Neural cell (in vitro differentiated cells): ENCODE results near the gene CUBN. TPM values are rescaled to one million over a fixed set of nuclear protein-coding genes. Genes with fewer than 3 reads are reported as not detected.
"Not testable (repeated sequence)": the region's sequence is repeated elsewhere in the genome, so short reads cannot be mapped to it uniquely, and the experiment has no call there.

ENCODE experiments used
- H2AFZ ChIP-seq: fragments of 200-600, 300-800 bp; sonication (generic), shearing (Covaris generic); 2 replicates; pipeline ENCODE4 v1.6.0; 2014; ENCODE audit warnings: low read depth, mild to moderate bottlenecking, antibody characterized with exemption, low read length, moderate library complexity
- H3F3A ChIP-seq: fragments of 200-600 bp; shearing (Covaris generic); 2 replicates; pipeline ENCODE4 v1.6.1; 2016; ENCODE audit warnings: mild to moderate bottlenecking, moderate library complexity, mixed read lengths, antibody characterized with exemption, low read length; ENCODE audit not compliant: insufficient read depth, poor library complexity, severe bottlenecking
- H3K27ac ChIP-seq: fragments of 200-600, 300-800 bp; sonication (generic), shearing (Covaris generic); 2 replicates; pipeline ENCODE4 v1.5.1; 2014; ENCODE audit warnings: mild to moderate bottlenecking, low read length, moderate library complexity
- H3K27me3 ChIP-seq: fragments of 300-800, 200-600 bp; sonication (generic), shearing (Covaris generic); 2 replicates; pipeline ENCODE4 v1.6.0; 2014; ENCODE audit warnings: mild to moderate bottlenecking, low read depth, low read length, moderate library complexity; ENCODE audit not compliant: insufficient read depth
- H3K36me3 ChIP-seq: fragments of 300-800, 200-600 bp; sonication (generic), shearing (Covaris generic); 2 replicates; pipeline ENCODE4 v1.5.1; 2014; ENCODE audit warnings: mild to moderate bottlenecking, antibody characterized with exemption, low read length, moderate library complexity; ENCODE audit not compliant: insufficient read depth
- H3K4me2 ChIP-seq: fragments of 300-800, 200-600 bp; sonication (generic), shearing (Covaris generic); 2 replicates; pipeline ENCODE4 v1.6.0; 2014; ENCODE audit warnings: mild to moderate bottlenecking, low read length
- H3K4me3 ChIP-seq: fragments of 300-800, 200-600 bp; sonication (generic), shearing (Covaris generic); 2 replicates; pipeline ENCODE4 v1.5.1; 2014; ENCODE audit warnings: mild to moderate bottlenecking, low read length, moderate library complexity
- H3K79me2 ChIP-seq: fragments of 200-600 bp; shearing (Covaris generic); replicated peaks from 2 replicates; pipeline ENCODE4 v1.6.0; 2014; ENCODE audit warnings: mild to moderate bottlenecking, low read length, moderate library complexity; ENCODE audit not compliant: insufficient read depth
- H3K9ac ChIP-seq: fragments of 300-800, 200-600 bp; sonication (generic), shearing (Covaris generic); 2 replicates; pipeline ENCODE4 v1.6.1; 2016; ENCODE audit warnings: mild to moderate bottlenecking, low read length, mixed read lengths
- H3K9me2 ChIP-seq: fragments of 200-600 bp; shearing (Covaris generic); 2 replicates; pipeline ENCODE4 v1.6.1; 2016; ENCODE audit warnings: mild to moderate bottlenecking, low read length, mixed read lengths; ENCODE audit not compliant: insufficient read depth
- H3K9me3 ChIP-seq: fragments of 200-600, 300-800 bp; sonication (generic), shearing (Covaris generic); 2 replicates; pipeline ENCODE4 v1.6.1; 2016; ENCODE audit warnings: mild to moderate bottlenecking, mixed run types, low read length, moderate library complexity, mixed read lengths
- H4K20me1 ChIP-seq: fragments of 200-600 bp; shearing (Covaris generic); 2 replicates; pipeline ENCODE4 v1.6.1; 2016; ENCODE audit warnings: mild to moderate bottlenecking, mixed run types; ENCODE audit not compliant: insufficient read depth
- EP300 ChIP-seq: fragments of 450-650 bp; conservative IDR thresholded peaks from 2 replicates; pipeline ENCODE4 v1.6.1; 2014; ENCODE audit warnings: antibody characterized with exemption, mild to moderate bottlenecking, moderate library complexity; ENCODE audit not compliant: poor library complexity, severe bottlenecking
- EZH2 ChIP-seq: fragments of 200-600, 300-800 bp; shearing (Covaris generic), sonication (generic); IDR thresholded peaks from 2 replicates; pipeline ENCODE4 v1.6.1; 2014; ENCODE audit warnings: antibody characterized with exemption, low read length, borderline replicate concordance, mild to moderate bottlenecking; ENCODE audit not compliant: insufficient read depth, poor library complexity, severe bottlenecking
- MXI1 ChIP-seq: fragments of 450-650 bp; conservative IDR thresholded peaks from 2 replicates; pipeline ENCODE4 v1.6.1; 2014; ENCODE audit warnings: antibody characterized with exemption, mild to moderate bottlenecking; ENCODE audit not compliant: poor library complexity, severe bottlenecking
- POLR2AphosphoS5 ChIP-seq: IDR thresholded peaks from 2 replicates; pipeline ENCODE4 v1.6.1; 2012
- RAD21 ChIP-seq: fragments of 450-650 bp; conservative IDR thresholded peaks from 2 replicates; pipeline ENCODE4 v1.6.1; 2014; ENCODE audit warnings: antibody characterized with exemption, mild to moderate bottlenecking, moderate library complexity
- SMC3 ChIP-seq: fragments of 450-650 bp; conservative IDR thresholded peaks from 2 replicates; pipeline ENCODE4 v1.6.1; 2014; ENCODE audit warnings: antibody characterized with exemption, mild to moderate bottlenecking, moderate library complexity; ENCODE audit not compliant: poor library complexity
- TAF1 ChIP-seq: IDR thresholded peaks from 2 replicates; pipeline ENCODE4 v1.6.1; 2012; ENCODE audit warnings: low read depth
- polyA plus RNA-seq: library from polyadenylated mRNA; depleted of rRNA; stranded (reverse); fragments of >200 nt; gene quantifications from 2 replicates; pipeline ENCODE4 v1.2.3, GENCODE V29; 2014
- TF ChIP-seq, protein P1 (sequence below): fragments of 450-650 bp; IDR thresholded peaks from 2 replicates; pipeline ENCODE4 v1.5.1; 2014; ENCODE audit warnings: antibody characterized with exemption, mild to moderate bottlenecking, moderate library complexity; ENCODE audit not compliant: poor library complexity, severe bottlenecking

Gene CUBN
- polyA plus RNA-seq, 1 donor from 2014 or later: 7.1 TPM

DNA sequence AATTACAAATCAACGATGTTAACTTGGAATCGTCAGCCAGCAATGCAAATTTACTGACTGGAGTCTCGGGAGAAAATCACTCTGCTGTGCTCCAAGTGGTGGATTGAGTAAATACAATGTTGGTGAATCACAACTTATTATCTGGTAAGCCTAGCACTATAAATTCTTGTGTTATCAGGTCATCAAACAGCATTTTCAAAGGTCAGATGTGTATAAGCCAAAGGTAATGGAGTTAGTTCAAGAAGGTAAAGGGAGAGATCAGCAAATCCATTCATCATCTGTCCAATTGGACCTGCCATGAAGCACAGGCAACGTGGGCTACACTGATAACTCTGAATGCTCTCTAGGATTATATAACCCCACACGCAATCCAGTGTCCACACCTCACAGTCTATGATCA lies 13.9 kb downstream of the CUBN start:
- no peaks in the 10 kb centered on the region for H3K79me2 ChIP-seq
- no peaks in the 10 kb centered on the region for H4K20me1 ChIP-seq
- no peaks in the 10 kb centered on the region for H3K9me3 ChIP-seq
- no peaks in the 10 kb centered on the region for H3F3A ChIP-seq
- no peak overlapping the region for H3K27ac ChIP-seq
- H3K9me2 ChIP-seq: no peaks in the 10 kb centered on the region
- no peak overlapping the region for H3K4me2 ChIP-seq
- no peaks in the 10 kb centered on the region for H3K27me3 ChIP-seq
- no peak overlapping the region for H2AFZ ChIP-seq
- no peak overlapping the region for H3K4me3 ChIP-seq
- no peak overlapping the region for H3K9ac ChIP-seq
- no peaks in the 10 kb centered on the region for H3K36me3 ChIP-seq
- TF ChIP-seq MXI1 (no peak), RAD21 (no peak)

DNA sequence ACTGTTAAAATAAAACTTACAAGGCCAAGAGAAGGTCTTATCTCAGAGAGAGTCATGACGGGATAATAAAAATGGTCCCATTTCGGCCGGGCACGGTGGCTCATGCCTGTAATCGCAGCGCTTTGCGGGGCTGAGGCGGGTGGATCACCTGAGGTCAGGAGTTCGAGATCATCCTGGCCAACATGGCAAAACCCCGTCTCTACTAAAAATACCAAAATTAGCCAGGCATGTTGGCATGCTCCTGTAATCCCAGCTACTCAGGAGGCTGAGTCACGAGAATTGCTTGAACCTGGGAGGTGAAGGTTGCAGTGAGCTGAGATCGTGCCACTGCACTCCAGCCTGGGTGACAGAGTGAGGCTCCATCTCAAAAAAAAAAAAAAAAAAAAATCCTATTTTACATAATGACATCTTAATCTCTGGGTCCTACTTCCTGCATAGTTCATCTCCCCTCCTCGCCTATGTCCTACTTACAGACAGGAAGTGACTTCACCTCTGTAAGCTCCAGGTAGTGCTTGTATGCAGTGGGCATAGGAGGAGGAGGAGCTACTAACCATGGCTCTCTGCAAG lies 14.7 kb downstream of the CUBN start:
- H2AFZ ChIP-seq: not testable (repeated sequence)

DNA sequence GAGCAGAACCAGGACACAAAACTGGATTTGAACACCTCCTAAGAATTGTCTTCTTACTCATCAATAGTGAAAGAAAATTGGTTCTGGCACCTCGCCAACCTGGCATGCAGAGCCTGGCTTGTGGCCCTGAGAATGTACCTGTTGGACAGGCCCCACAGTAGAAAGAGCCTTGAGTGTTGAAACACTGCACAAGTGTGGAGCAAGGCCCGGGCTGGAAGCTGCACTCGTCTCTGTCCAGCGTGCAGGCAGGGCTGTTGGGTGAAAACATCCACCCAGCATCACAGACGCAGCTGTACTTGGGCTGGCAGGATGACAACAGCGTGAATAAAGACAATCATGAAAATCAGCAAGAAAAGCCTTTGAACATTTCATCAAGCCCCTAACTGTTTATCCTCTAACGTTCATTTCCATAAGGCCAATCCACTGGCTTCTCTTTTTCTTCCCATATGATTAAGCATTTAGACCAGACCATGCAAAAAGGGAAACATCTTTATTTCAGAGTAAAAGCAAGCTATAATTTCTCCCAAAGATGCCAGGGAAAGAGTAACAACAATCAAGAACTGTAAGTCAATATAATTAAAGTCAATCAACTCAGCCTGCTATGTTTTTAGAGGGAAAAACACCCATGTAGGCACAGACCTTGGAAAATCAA lies 15.6 kb downstream of the CUBN start:
- Histone ChIP-seq H3K9me3 (no peaks in the 10 kb centered on the region), H4K20me1 (no peaks in the 10 kb centered on the region), H3K27ac (no peak overlapping the region), H3K9me2 (no peaks in the 10 kb centered on the region), H3F3A (no peaks in the 10 kb centered on the region), H3K27me3 (no peaks in the 10 kb centered on the region), H3K4me2 (no peak overlapping the region), H3K4me3 (no peak overlapping the region), H3K36me3 (no peaks in the 10 kb centered on the region), H2AFZ (no peak overlapping the region), H3K9ac (no peak overlapping the region), H3K79me2 (no peaks in the 10 kb centered on the region)
- TF ChIP-seq, protein P1, sequence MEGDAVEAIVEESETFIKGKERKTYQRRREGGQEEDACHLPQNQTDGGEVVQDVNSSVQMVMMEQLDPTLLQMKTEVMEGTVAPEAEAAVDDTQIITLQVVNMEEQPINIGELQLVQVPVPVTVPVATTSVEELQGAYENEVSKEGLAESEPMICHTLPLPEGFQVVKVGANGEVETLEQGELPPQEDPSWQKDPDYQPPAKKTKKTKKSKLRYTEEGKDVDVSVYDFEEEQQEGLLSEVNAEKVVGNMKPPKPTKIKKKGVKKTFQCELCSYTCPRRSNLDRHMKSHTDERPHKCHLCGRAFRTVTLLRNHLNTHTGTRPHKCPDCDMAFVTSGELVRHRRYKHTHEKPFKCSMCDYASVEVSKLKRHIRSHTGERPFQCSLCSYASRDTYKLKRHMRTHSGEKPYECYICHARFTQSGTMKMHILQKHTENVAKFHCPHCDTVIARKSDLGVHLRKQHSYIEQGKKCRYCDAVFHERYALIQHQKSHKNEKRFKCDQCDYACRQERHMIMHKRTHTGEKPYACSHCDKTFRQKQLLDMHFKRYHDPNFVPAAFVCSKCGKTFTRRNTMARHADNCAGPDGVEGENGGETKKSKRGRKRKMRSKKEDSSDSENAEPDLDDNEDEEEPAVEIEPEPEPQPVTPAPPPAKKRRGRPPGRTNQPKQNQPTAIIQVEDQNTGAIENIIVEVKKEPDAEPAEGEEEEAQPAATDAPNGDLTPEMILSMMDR: no peak
- TF ChIP-seq RAD21: no peak

More for the DNA sequence above, 14.7 kb downstream of the CUBN start:
- H3K27me3 ChIP-seq, H3K36me3 ChIP-seq, H3K27ac ChIP-seq, H3K4me3 ChIP-seq, H3K9ac ChIP-seq, H4K20me1 ChIP-seq, H3K79me2 ChIP-seq, H3F3A ChIP-seq, H3K9me2 ChIP-seq, H3K9me3 ChIP-seq, H3K4me2 ChIP-seq: not testable (repeated sequence)

DNA sequence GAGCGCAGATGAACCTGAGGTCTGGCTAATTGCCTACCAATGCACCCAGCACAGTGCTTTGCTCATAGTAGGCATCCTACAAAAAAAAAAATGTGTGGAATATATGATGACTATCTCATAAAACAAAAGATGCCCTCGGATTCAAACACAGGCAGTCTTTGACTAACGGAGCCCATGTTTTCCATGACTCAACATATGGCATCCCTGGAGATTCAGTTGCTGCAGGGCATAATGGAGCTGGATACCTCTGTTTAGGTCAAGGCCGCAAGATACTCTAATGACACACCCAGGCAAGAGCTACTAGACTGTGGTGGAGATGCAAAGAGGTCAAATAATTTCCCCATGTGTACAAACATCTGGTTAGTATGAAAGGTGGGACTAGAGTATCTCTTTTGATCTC lies 16.3 kb downstream of the CUBN start:
- TF ChIP-seq RAD21 (no peak), EZH2 (no peak), EP300 (no peak), TAF1 (no peak), SMC3 (no peak), POLR2AphosphoS5 (no peak), MXI1 (no peak)
- TF ChIP-seq, protein P1: no peak
- Histone ChIP-seq H3K27me3 (no peaks in the 10 kb centered on the region), H3F3A (no peaks in the 10 kb centered on the region), H3K36me3 (no peaks in the 10 kb centered on the region), H3K9me3 (no peaks in the 10 kb centered on the region), H3K4me3 (no peak overlapping the region), H3K9me2 (no peaks in the 10 kb centered on the region), H2AFZ (no peak overlapping the region), H3K27ac (no peak overlapping the region), H3K9ac (no peak overlapping the region), H3K79me2 (no peaks in the 10 kb centered on the region), H3K4me2 (no peak overlapping the region), H4K20me1 (no peaks in the 10 kb centered on the region)
